HAP-1 (cell line): ENCODE results near the gene TMEM125.

Source experiments
- DNase-seq, 2 experiments: peaks; one replicate each; pipeline ENCODE4 v3.0.0-alpha.2; 2016 to 2020; ENCODE audit warnings: low spot score in 2 of 2
- H3K27me3 ChIP-seq: fragments of 250-450 bp; sonication (Bioruptor Pico); 2 replicates; pipeline ENCODE4 v1.5.1; 2020; ENCODE audit warnings: low read depth, mild to moderate bottlenecking, moderate library complexity
- H3K36me3 ChIP-seq: fragments of 250-450 bp; sonication (Bioruptor Pico); replicated peaks from 2 replicates; pipeline ENCODE4 v1.5.1; 2020; ENCODE audit warnings: mild to moderate bottlenecking
- H3K4me1 ChIP-seq: fragments of 250-450 bp; sonication (Bioruptor Pico); 2 replicates; pipeline ENCODE4 v1.5.1; 2020; ENCODE audit warnings: mild to moderate bottlenecking
- H3K4me3 ChIP-seq: fragments of 250-450 bp; sonication (Bioruptor Pico); 2 replicates; pipeline ENCODE4 v1.5.1; 2020; ENCODE audit warnings: mild to moderate bottlenecking, moderate library complexity
- H3K9me3 ChIP-seq: fragments of 250-450 bp; sonication (Bioruptor Pico); 2 replicates; pipeline ENCODE4 v1.5.1; 2020; ENCODE audit warnings: mild to moderate bottlenecking, moderate library complexity
- in situ Hi-C: fragments of 300-500 bp; cut with MboI; formaldehyde crosslinking; loops from 3 replicates; pipeline ENCODE4 v1.14.3; 2020; ENCODE audit warnings: low sequenced_read_pairs, inconsistent platforms, mixed read lengths

The TMEM125 gene

GRCh38 chr1:43273708-43274107 is 3.9 kb downstream of the TMEM125 start:
- Histone ChIP-seq H3K36me3 (no peaks in the 10 kb centered on the region), H3K27me3 (no peaks in the 10 kb centered on the region), H3K4me3 (no peak overlapping the region), H3K9me3 (no peaks in the 10 kb centered on the region), H3K4me1 (no peaks in the 10 kb centered on the region)
- no peak for DNase-seq
- in situ Hi-C loops, result no loop called here

GRCh38 chr1:43274125-43274803 is 4.5 kb downstream of the TMEM125 start:
- H3K4me3 ChIP-seq, result no peak overlapping the region
- H3K9me3 ChIP-seq, result no peaks in the 10 kb centered on the region
- no peak for DNase-seq
- H3K36me3 ChIP-seq, result no peaks in the 10 kb centered on the region
- no peaks in the 10 kb centered on the region for H3K27me3 ChIP-seq
- no peaks in the 10 kb centered on the region for H3K4me1 ChIP-seq
- in situ Hi-C loops, result no loop called here

DNA sequence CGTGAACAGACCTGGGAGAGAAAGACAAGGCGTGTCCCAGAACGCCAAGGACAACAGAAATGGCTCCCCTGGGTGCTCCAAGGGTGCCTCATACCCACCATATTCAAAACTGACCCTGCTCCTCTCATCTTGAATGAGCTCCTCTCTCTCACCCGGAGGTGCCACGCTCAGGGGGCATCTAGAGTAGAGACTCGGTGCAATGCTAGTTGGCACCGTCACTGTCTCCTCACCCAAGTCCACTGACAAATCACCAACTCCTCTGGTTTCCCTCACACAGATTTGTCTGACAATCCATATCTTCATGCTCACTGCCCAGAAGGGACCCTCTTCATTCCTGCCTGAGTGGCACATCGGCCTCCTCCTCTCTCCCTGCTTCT is 5.0 kb downstream of the TMEM125 start:
- DNase-seq, result no peak
- no peaks in the 10 kb centered on the region for H3K9me3 ChIP-seq
- in situ Hi-C loops, result no loop called here
- no peak overlapping the region for H3K4me3 ChIP-seq
- H3K27me3 ChIP-seq, result no peaks in the 10 kb centered on the region
- no peaks in the 10 kb centered on the region for H3K36me3 ChIP-seq
- no peaks in the 10 kb centered on the region for H3K4me1 ChIP-seq

DNA sequence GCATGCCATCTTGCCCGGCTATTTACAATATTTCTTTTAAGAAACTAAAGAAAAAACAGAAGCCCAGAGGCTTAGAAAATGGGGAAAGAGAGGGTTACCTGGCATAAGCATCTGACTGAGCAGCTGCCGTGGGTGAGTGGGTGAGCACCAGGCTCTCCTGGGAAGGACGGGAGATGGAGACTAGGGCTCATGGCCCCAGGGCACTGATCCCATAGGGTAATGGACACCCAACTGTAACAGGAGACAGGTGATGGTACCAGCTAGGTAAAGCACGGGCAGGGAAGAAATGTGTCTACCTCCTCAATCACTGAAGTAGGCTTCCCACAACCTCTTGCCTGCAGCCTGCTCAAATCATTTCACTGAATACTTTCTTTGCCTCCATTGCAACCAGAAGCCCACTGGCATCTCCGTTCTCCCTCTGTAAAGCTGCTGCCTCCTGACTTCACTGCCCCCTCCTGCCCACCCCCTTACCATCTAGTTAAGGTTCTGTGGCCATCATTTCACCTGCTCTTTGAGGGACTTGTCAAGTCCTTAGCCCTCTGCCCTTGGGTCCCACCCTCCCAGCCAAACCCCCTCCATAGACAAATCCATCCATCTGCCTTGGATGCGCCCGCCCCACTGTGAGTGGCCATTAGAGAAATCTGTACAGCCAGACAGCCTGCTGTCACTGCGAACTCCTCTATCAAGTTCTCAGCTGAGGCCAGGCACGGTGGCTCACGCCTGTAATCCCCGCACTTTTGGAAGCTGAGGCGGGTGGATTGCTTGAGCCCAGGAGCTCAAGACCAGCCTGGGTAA is 6.2 kb downstream of the TMEM125 start:
- H3K9me3 ChIP-seq, result no peaks in the 10 kb centered on the region
- no peaks in the 10 kb centered on the region for H3K27me3 ChIP-seq
- H3K4me3 ChIP-seq, result no peak overlapping the region
- peak in 1 of 2 experiments; percentile 3 for DNase-seq
- H3K4me1 ChIP-seq, result no peaks in the 10 kb centered on the region
- in situ Hi-C loops, result no loop called here
- no peaks in the 10 kb centered on the region for H3K36me3 ChIP-seq

DNA sequence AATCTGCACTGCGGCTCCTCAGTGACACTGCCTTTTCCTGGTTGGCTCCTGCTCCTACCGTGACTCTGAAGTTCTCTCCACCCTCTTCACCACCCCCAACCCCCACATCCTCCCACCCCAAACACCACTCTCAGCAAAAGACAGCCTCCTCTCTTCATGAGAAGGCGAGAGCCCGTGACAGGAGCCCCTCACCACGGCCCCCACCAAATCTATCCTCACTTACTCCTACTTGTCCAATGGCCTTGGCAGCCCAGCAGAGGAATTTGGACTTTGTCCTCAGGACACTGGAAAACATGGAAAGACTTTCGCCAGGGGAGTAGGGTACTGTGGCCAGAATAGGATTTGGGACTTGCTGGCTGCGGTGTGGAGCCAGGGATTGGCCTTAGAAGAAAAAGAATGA is 6.9 kb downstream of the TMEM125 start:
- Histone ChIP-seq H3K27me3 (no peaks in the 10 kb centered on the region), H3K36me3 (no peaks in the 10 kb centered on the region), H3K4me3 (no peak overlapping the region), H3K9me3 (no peaks in the 10 kb centered on the region), H3K4me1 (no peaks in the 10 kb centered on the region)
- in situ Hi-C loops, result no loop called here
- no peak for DNase-seq

DNA sequence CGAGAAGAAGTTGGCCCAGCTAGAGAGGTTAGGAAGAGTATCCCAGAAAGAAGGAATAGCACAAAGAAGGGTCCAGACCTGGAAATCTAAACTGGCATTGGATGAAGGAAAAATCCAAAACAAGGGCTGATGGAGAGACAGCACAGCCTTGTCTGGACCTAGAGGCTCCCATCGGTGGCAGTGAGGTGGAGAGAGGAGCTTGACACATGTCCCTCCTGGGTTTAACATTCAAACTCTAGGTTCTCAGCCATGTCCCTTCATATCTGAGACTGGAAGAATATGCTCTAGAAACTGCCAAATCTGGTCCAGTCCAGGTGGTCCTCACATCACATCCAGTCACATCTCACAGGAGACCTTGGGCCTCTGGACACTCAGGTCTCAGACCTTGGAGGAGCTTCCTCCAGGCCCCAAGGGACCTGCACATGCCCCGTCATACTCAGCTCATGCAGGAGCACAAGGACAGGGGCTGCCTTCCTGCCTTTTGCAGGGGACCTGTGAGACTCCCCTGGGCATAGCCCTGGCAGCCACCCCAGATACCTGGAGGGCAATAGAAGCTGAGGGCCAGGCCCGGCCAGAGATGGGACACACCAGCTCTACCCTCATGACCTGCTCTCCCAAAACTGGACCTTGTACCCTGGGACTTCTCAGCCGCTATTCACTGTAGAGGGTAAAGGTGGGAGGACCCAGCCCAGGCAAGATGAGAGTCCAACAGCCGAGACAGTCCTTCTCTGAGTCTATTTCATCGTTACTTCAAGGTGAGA is 7.5 kb downstream of the TMEM125 start:
- no peak for DNase-seq
- Histone ChIP-seq H3K4me1 (no peaks in the 10 kb centered on the region), H3K4me3 (no peak overlapping the region), H3K9me3 (no peaks in the 10 kb centered on the region), H3K36me3 (no peaks in the 10 kb centered on the region), H3K27me3 (no peaks in the 10 kb centered on the region)
- in situ Hi-C loops, result no loop called here

- no peaks in the 10 kb centered on the region for H3K9me3 ChIP-seq
- no peak for DNase-seq
- H3K27me3 ChIP-seq, result no peaks in the 10 kb centered on the region
- H3K4me3 ChIP-seq, result no peak overlapping the region
- in situ Hi-C loops, result no loop called here
- no peaks in the 10 kb centered on the region for H3K36me3 ChIP-seq
- no peaks in the 10 kb centered on the region for H3K4me1 ChIP-seq
Measured at GRCh38 chr1:43279161-43279560, 9.4 kb downstream of the TMEM125 start.

DNA sequence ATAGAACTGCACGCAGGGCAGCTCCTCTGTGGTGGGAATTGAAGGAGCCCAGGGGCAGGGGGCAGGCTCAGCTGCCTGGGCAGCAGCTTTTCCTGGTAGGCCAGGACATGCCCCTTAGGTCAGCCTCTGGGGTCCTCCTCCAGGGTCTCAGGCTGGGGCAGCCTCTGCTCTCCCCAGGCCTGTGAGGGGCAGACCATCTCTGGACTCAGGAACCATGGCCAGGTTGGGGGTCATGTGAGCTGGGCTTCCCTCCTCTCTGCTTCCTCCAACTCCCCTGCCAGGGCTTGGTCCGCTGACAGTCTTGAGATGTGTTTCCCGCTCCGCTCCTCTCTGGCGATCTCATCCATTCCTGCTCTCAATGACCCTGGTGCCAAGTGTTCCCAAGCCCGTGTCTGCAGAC is 9.9 kb downstream of the TMEM125 start:
- Histone ChIP-seq H3K4me1 (no peaks in the 10 kb centered on the region), H3K36me3 (no peaks in the 10 kb centered on the region), H3K4me3 (no peak overlapping the region), H3K27me3 (no peaks in the 10 kb centered on the region), H3K9me3 (no peaks in the 10 kb centered on the region)
- in situ Hi-C loops, result no loop called here
- DNase-seq, result no peak

DNA sequence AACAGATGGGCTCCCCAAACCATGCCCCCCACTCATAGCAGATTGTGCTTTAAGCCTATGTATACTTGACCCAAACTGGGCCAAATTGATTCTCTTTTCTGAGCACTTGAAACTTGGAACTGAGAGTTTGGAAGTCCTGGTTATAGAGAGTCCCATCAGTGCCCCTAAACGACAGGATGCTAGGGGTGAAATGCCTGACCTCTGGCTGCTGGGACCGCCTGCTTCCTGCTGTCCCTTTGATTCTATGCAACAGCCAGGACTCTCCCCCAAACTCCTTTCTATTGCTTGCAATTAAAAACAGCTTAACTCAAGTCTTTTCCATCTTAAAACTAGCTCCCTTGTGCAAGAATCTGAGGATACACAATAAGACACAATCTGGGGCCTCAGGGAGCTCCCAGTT is 10.9 kb downstream of the TMEM125 start:
- H3K27me3 ChIP-seq, result no peaks in the 10 kb centered on the region
- no peaks in the 10 kb centered on the region for H3K9me3 ChIP-seq
- no peaks in the 10 kb centered on the region for H3K4me1 ChIP-seq
- in situ Hi-C loops, result no loop called here
- H3K4me3 ChIP-seq, result no peak overlapping the region
- H3K36me3 ChIP-seq, result no peaks in the 10 kb centered on the region
- DNase-seq, result no peak

GRCh38 chr1:43282220-43283195 is 12.7 kb downstream of the TMEM125 start:
- Histone ChIP-seq H3K27me3 (peaks cover 5% of the 10 kb centered on the region; the same call in 1 of the 2 replicates), H3K4me1 (no peaks in the 10 kb centered on the region), H3K9me3 (no peaks in the 10 kb centered on the region), H3K4me3 (no peak overlapping the region), H3K36me3 (no peaks in the 10 kb centered on the region)
- no peak for DNase-seq
- in situ Hi-C loops, result no loop called here

GRCh38 chr1:43284065-43284464 is 14.3 kb downstream of the TMEM125 start:
- no peak overlapping the region for H3K4me3 ChIP-seq
- H3K4me1 ChIP-seq, result no peaks in the 10 kb centered on the region
- H3K9me3 ChIP-seq, result no peaks in the 10 kb centered on the region
- in situ Hi-C loops, result no loop called here
- H3K36me3 ChIP-seq, result no peaks in the 10 kb centered on the region
- no peak for DNase-seq
- H3K27me3 ChIP-seq, result peaks cover 16% of the 10 kb centered on the region

DNA sequence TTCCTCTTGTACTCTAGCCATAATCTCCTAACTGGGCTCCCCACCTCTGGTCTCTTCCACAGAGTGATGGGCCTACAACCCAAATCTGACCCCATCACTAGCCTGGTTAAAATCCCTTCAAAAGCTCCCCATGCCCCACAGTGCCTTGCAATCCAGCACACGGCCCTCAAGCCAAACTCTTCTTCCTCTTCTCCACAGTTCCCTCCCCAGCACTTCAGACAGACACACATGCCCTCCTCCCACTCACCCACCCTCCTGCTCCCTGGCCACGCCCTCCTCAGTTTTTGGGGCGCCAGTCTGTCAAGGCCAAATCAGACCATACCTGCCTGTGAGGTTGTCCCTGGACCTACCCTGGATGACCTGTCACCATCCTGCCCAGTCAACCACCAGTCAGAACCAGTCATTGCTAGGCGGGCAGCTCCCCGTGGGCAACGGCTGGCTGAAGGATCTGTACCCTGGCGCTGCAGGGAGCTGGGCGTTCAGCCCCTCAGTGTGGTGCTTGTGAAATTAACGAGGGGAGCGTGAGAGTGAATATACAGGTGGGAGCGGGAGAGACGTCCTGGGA is 14.8 kb downstream of the TMEM125 start:
- DNase-seq, result no peak
- Histone ChIP-seq H3K36me3 (no peaks in the 10 kb centered on the region), H3K4me3 (no peak overlapping the region), H3K4me1 (no peaks in the 10 kb centered on the region), H3K9me3 (no peaks in the 10 kb centered on the region), H3K27me3 (peaks cover 16% of the 10 kb centered on the region)
- in situ Hi-C loops, result no loop called here
